ENCODE data around the gene KRT79. TPM values are rescaled to one million over a fixed set of nuclear protein-coding genes. Genes with fewer than 3 reads are reported as not detected.

Gene KRT79
- total and polyA plus RNA-seq, 9 of the 15 experiments (the other 6 are each of a cell fraction or from before 2014, with no cell fraction given): 0.03 to 2.3 (median 0.23) TPM; not detected in 2

GRCh38 chr12:52806821-52807543 lies 27.1 kb downstream of the KRT79 start (continued):
- TF ChIP-seq SMARCA5 (IDR thresholded peaks at IDR 0.05) (no peak), HDGF (IDR thresholded peaks at IDR 0.05) (no peak), HMG20A (CRISPR knock-in tag; conservative IDR thresholded peaks at IDR 0.05) (no peak), HES1 (IDR thresholded peaks at IDR 0.05; ENCODE audit: low read depth) (no peak), TCF7L2 (IDR thresholded peaks at IDR 0.05; ENCODE audit: low read depth, low read length) (no peak), SMAD3 (CRISPR knock-in tag; conservative IDR thresholded peaks at IDR 0.05) (no peak)

DNA sequence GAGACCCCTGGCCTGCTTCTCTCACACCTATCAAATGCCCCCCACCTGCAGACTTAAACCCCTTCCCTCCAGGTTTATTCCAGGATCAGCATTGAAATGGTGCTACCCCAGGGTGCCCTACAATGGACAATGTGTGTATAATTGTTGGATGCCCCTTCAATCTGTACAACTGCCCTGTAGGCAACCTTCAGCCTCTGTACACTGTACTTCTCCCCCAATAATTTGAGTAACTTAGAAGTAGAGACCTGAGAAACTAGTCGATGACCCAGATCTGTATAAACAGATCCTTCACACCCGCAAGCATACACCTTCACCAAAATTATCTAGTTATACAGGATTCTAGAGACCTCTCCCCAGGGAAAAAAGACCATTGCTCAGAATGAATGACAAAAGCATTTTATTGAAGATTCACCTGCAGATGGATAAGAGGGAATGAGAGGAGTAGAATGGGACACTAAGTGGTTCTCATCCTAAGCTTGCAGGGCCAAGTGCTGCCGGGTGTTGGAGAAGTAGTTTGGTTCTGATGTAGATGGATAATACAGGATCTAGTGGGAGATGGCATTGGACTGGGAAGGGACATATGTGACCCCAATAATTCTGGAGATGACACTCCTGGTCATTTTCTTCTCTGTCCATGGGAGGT lies 27.8 kb downstream of the KRT79 start:
- intact Hi-C loops (cut with micrococcal nuclease): no loop called here
- Histone ChIP-seq H3K9me3 (replicated peaks; ENCODE audit: control insufficient read depth, insufficient read depth, low read depth, low read length) (no peaks in the 10 kb centered on the region), H2AFZ (ENCODE audit: low read depth, low read length) (no peak overlapping the region), H3K4me3 (no peak overlapping the region), H3K27me3 (ENCODE audit: control insufficient read depth in 2 of 2, insufficient read depth in 2 of 2, low read length in 2 of 2) (peaks cover 19 to 46% of the 10 kb centered on the region in 2 experiments), H3K27ac (ENCODE audit: extremely low read depth, low read depth, low read length) (no peak overlapping the region), H3K36me3 (ENCODE audit: control insufficient read depth, insufficient read depth, low read length) (no peaks in the 10 kb centered on the region), H3K4me1 (replicated peaks in 1 of 2; ENCODE audit: control insufficient read depth in 2 of 2, insufficient read depth in 2 of 2, low read length in 2 of 2) (no peaks in the 10 kb centered on the region; a peak in 1 of 5 replicates), H3K9ac (ENCODE audit: insufficient read depth in 1 of 2, low read depth in 2 of 2, low read length in 2 of 2) (no peak overlapping the region), H3K79me2 (ENCODE audit: control insufficient read depth, insufficient read depth, low read length) (no peaks in the 10 kb centered on the region), H4K20me1 (replicated peaks; ENCODE audit: control insufficient read depth, insufficient read depth, low read length) (peaks cover 4% of the 10 kb centered on the region; the same call in 1 of the 2 replicates), H3K4me2 (ENCODE audit: insufficient read depth, low read length) (no peak overlapping the region), H3K9me1 (ENCODE audit: control insufficient read depth, insufficient read depth, low read length) (no peaks in the 10 kb centered on the region)
- BruUV-seq (replicated peaks): no TSS peak
- ChIA-PET CTCF (ENCODE audit: low intra/inter-chr PET ratio) (no interaction called here), POLR2A (interaction anchor here (0.8 to 2.3 kb wide), 3 partner anchors 9 to 11 kb away, joined by 3 to 11 read pairs (median 4); partner anchors contain the start of gene KRT3)
- 11% methylated on average over 3 of the region's 3 CpGs for WGBS (ENCODE audit: insufficient coverage, low coverage, missing lambda C conversion rate)
- DNase-seq (ENCODE audit: extremely low read depth in 1 of 4, low spot score in 3 of 4) (no peak), FAIRE-seq (no peak), ATAC-seq (no peak)
- in situ Hi-C loops (cut with MboI): no loop called here
- no peak for TF ChIP-seq MXI1 (IDR thresholded peaks at IDR 0.05; ENCODE audit: low read depth, low read length)
- no peak for TF ChIP-seq ZFPM2 (CRISPR knock-in tag; IDR thresholded peaks at IDR 0.05)
- TF ChIP-seq, protein P1, sequence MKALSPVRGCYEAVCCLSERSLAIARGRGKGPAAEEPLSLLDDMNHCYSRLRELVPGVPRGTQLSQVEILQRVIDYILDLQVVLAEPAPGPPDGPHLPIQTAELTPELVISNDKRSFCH (CRISPR knock-in tag; IDR thresholded peaks at IDR 0.05): no peak
- TF ChIP-seq, protein P1 (tag; IDR thresholded peaks at IDR 0.05): no peak
- no peak for TF ChIP-seq SIN3B (IDR thresholded peaks at IDR 0.05; ENCODE audit: low read depth)
- TF ChIP-seq, protein P2, sequence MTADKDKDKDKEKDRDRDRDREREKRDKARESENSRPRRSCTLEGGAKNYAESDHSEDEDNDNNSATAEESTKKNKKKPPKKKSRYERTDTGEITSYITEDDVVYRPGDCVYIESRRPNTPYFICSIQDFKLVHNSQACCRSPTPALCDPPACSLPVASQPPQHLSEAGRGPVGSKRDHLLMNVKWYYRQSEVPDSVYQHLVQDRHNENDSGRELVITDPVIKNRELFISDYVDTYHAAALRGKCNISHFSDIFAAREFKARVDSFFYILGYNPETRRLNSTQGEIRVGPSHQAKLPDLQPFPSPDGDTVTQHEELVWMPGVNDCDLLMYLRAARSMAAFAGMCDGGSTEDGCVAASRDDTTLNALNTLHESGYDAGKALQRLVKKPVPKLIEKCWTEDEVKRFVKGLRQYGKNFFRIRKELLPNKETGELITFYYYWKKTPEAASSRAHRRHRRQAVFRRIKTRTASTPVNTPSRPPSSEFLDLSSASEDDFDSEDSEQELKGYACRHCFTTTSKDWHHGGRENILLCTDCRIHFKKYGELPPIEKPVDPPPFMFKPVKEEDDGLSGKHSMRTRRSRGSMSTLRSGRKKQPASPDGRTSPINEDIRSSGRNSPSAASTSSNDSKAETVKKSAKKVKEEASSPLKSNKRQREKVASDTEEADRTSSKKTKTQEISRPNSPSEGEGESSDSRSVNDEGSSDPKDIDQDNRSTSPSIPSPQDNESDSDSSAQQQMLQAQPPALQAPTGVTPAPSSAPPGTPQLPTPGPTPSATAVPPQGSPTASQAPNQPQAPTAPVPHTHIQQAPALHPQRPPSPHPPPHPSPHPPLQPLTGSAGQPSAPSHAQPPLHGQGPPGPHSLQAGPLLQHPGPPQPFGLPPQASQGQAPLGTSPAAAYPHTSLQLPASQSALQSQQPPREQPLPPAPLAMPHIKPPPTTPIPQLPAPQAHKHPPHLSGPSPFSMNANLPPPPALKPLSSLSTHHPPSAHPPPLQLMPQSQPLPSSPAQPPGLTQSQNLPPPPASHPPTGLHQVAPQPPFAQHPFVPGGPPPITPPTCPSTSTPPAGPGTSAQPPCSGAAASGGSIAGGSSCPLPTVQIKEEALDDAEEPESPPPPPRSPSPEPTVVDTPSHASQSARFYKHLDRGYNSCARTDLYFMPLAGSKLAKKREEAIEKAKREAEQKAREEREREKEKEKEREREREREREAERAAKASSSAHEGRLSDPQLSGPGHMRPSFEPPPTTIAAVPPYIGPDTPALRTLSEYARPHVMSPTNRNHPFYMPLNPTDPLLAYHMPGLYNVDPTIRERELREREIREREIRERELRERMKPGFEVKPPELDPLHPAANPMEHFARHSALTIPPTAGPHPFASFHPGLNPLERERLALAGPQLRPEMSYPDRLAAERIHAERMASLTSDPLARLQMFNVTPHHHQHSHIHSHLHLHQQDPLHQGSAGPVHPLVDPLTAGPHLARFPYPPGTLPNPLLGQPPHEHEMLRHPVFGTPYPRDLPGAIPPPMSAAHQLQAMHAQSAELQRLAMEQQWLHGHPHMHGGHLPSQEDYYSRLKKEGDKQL (CRISPR knock-in tag; IDR thresholded peaks at IDR 0.05; ENCODE audit: borderline replicate concordance): no peak
- TF ChIP-seq ZNF146 (CRISPR knock-in tag; IDR thresholded peaks at IDR 0.05; ENCODE audit: unreplicated experiment): no peak
- no peak for TF ChIP-seq BRF1 (IDR thresholded peaks at IDR 0.05; ENCODE audit: borderline replicate concordance, extremely low read depth, insufficient read length)

Data from K562 (cell line).